Neuron (in vitro differentiated cells): ENCODE data around the gene HSFX1.
"Not testable (repeated sequence)": the region's sequence is repeated elsewhere in the genome, so short reads cannot be mapped to it uniquely, and the experiment has no call there.

Experiments
- H2AFZ ChIP-seq: one replicate; pipeline ENCODE4 v1.6.1; 2013; ENCODE audit warnings: low read depth, mild to moderate bottlenecking, inconsistent platforms, low read length, moderate library complexity
- H3K27me3 ChIP-seq: one replicate; pipeline ENCODE4 v1.6.1; 2013; ENCODE audit warnings: low read length; ENCODE audit not compliant: insufficient read depth
- H3K36me3 ChIP-seq: one replicate; pipeline ENCODE4 v1.6.1; 2013; ENCODE audit warnings: low read length; ENCODE audit not compliant: insufficient read depth
- H3K4me1 ChIP-seq: one replicate; pipeline ENCODE4 v1.6.1; 2013; ENCODE audit warnings: low read length; ENCODE audit not compliant: insufficient read depth
- H3K4me3 ChIP-seq: 2 replicates; pipeline ENCODE4 v1.5.1; 2013; ENCODE audit warnings: mild to moderate bottlenecking, low read length, moderate library complexity
- H3K9me3 ChIP-seq: one replicate; pipeline ENCODE4 v1.6.1; 2013; ENCODE audit warnings: low read length

The HSFX1 gene

GRCh38 chrX:149773768-149774167 lies at the start of gene HSFX1:
TSS of gene HSFX1 (plus strand) at chrX:149774068. CDS start at chrX:149774682, 614 bp downstream.
- not testable (repeated sequence) for H3K4me3 ChIP-seq, H2AFZ ChIP-seq

DNA sequence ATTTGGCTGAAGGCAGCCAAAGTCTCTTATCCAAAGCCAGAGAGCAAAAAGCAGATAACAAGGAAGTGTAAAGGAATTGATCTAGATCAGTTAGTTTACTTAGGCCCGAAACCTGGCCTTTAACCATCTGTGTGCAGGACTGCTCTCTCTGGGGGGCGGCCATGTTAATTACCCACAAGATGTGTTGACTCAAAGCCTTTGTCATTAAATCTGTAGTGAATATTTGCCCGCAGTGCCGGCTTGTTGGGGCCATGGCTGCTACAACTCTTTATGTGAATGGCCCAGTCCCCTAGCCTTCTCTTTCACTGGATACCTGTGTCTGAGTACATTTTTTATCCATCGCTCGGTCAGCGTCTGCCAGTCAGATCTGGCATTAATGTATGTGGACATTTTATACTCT lies 46.6 kb upstream of the HSFX1 start:
- not testable (repeated sequence) for H3K4me3 ChIP-seq, H2AFZ ChIP-seq, H3K9me3 ChIP-seq, H3K36me3 ChIP-seq, H3K27me3 ChIP-seq, H3K4me1 ChIP-seq

More at GRCh38 chrX:149773768-149774167, at the start of gene HSFX1:
- not testable (repeated sequence) for H3K27me3 ChIP-seq, H3K36me3 ChIP-seq, H3K4me1 ChIP-seq, H3K9me3 ChIP-seq

DNA sequence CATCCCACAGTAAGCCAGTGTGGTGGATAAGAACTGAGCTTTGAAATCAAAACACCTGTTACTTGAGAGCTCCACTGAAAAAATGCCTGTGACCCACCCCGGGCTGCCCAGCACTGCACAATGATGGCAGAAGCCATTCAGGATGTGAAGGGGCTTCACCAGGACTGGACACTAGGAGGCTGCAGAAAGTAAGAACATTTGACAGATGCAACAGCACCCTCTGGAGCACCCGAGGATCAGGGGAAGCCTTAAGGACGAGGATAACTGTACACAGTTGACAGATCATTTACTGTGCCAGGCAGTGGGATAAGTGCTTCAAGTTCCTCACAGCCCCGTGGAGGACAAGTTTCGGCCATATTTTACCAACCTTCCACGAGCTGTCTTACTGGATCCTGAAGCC lies 31.6 kb upstream of the HSFX1 start:
- not testable (repeated sequence) for H3K9me3 ChIP-seq, H3K4me3 ChIP-seq, H3K36me3 ChIP-seq, H3K4me1 ChIP-seq, H2AFZ ChIP-seq, H3K27me3 ChIP-seq

DNA sequence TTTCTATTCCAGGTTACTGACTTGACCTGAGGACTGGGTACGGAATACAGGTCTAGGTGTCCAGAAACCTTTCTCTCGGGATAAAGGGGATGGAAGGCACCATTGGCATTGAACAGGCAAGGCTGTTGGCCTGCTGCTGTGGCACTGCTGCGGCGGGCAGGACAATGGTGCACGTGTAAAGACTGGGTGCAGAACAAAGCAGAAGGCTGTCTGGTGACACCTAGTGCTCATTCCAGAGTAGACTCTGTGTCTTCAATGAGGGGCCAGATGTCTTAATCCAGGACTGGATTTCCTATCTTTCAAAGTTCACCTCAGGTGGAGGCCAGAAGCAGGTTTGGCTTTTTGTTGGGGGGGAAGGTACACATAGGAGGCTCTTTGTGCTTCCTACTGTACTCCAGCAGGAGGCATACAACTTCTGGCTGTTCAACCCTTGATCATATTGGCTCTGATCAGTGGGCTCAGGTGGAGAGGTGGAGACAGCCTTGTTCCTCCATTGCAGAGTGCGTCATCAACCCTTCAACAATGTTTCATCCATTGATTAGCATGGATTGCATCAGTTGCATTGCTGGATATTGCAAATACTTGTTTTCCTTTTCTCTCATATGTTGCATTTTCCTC lies 27.4 kb upstream of the HSFX1 start:
- H3K4me1 ChIP-seq, H3K4me3 ChIP-seq, H3K9me3 ChIP-seq, H3K27me3 ChIP-seq, H2AFZ ChIP-seq, H3K36me3 ChIP-seq: not testable (repeated sequence)

DNA sequence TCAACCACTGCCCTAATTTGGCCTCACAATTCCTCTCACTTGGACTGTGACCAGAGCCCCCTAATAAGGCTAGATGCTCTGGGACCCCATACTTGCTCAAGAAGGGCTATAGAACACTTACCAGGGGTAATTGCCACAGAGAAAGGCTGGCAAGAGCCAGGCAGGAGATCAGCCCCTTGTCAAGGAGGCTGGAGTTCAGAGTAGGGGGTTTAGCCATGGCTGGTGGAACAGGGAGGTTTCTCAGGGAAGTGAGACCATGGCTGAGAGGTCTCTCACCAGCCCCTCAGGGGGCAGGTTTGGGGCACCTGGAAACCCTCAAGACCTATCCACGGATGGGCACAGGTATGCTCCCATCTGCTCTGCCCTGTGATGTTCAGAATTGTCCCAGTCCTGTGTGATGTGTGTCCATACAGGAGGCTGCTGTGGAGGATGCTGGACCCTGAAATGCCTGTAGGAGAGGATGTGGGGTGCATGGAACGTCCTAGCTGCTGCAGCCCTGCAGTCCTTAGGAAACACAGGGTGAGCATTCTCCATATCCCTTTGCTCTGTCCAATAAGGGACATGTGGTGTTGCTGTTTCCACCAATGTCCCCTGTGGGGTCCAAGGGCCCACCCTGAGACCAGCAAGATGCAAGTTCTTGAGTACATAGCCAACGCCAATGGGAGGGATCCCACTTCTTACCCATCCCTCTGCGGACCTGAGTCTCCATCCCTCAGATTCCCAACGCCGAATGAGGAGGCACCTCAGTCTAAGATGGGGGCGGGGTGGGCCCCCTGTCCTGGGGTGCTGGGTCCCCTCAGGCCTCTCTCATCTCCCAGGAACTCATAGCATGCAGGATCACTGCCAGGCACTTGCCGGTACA lies 16.4 kb upstream of the HSFX1 start:
- Histone ChIP-seq H2AFZ (no peak overlapping the region), H3K4me1 (no peaks in the 10 kb centered on the region), H3K9me3 (no peaks in the 10 kb centered on the region), H3K27me3 (peaks cover 7% of the 10 kb centered on the region), H3K36me3 (no peaks in the 10 kb centered on the region), H3K4me3 (no peak overlapping the region)

GRCh38 chrX:149758068-149758714 lies 15.7 kb upstream of the HSFX1 start:
- no peaks in the 10 kb centered on the region for H3K9me3 ChIP-seq
- H3K27me3 ChIP-seq = peaks cover 6% of the 10 kb centered on the region
- H2AFZ ChIP-seq = no peak overlapping the region
- H3K36me3 ChIP-seq = no peaks in the 10 kb centered on the region
- no peak overlapping the region for H3K4me3 ChIP-seq
- no peaks in the 10 kb centered on the region for H3K4me1 ChIP-seq

- H2AFZ ChIP-seq, H3K4me1 ChIP-seq, H3K27me3 ChIP-seq, H3K9me3 ChIP-seq, H3K36me3 ChIP-seq, H3K4me3 ChIP-seq: not testable (repeated sequence)
Observed at GRCh38 chrX:149758715-149759078, 15.2 kb upstream of the HSFX1 start.

- Histone ChIP-seq H3K36me3 (no peaks in the 10 kb centered on the region), H3K4me1 (no peaks in the 10 kb centered on the region), H2AFZ (no peak overlapping the region), H3K27me3 (peaks cover 6% of the 10 kb centered on the region), H3K9me3 (no peaks in the 10 kb centered on the region), H3K4me3 (no peak overlapping the region)
Observed at GRCh38 chrX:149759824-149760223, 14.0 kb upstream of the HSFX1 start.

DNA sequence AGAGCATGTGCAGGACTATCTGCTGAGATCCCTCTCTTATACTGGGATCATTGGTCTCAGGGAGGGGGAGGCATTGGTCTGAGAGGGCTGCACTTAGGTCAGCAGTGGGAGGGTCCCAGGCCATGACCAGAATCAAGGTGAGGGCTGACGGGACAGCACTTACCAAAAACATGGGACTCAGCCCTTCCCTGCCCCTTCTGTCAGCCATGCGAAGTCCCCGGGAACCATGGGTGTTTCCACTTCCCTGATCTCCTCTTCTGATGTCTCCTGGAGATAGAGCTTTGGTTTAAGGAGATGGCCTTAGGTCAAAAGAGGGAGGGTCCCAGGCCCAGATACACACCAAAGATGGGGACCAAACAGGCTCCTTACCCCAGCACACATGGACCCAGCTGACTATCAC lies 12.9 kb upstream of the HSFX1 start:
- H3K9me3 ChIP-seq = no peaks in the 10 kb centered on the region
- no peak overlapping the region for H3K4me3 ChIP-seq
- no peaks in the 10 kb centered on the region for H3K36me3 ChIP-seq
- no peak overlapping the region for H2AFZ ChIP-seq
- no peaks in the 10 kb centered on the region for H3K27me3 ChIP-seq
- H3K4me1 ChIP-seq = no peaks in the 10 kb centered on the region

DNA sequence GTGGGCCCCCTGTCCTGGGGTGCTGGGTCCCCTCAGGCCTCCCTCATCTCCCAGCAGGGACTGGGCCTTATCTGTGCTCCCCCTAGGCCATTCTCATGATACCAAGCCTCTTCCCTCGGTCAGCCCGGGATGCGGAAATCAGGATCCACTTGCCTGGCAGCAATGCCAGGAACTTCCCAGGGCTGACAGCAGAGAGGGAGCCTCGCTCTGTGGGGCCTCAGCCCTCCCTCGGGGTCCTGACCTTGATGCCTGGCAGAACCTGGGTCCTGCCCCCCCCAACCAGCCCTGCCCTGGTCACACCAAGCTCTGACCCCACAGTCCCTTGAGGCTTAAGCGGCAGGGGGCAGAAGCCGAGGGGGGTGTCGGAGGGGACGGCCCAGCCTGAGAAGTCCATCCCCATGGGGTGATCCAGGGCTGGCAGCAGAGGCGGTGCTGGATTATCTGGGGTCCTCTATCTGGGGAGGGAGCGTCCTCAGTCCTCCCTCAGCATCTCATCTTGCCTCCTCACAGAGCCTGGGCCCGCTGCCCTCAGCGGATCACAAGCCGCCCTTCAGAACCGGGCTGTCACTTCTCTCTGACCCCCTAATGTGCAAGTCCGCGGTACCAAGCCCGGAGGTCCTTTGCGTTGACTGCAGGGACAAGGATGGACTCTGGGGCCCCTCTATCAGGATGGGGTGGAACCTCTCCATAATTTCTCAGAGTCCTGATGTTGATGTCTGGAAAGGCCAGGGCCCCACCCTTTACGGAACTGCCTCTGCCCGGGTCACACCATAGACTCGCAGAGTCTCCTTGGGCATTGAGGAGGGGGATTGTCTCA lies 11.8 kb upstream of the HSFX1 start:
- not testable (repeated sequence) for H2AFZ ChIP-seq, H3K9me3 ChIP-seq

GRCh38 chrX:149762696-149763614 lies 10.9 kb upstream of the HSFX1 start:
- H2AFZ ChIP-seq = no peak overlapping the region
- no peaks in the 10 kb centered on the region for H3K27me3 ChIP-seq
- no peaks in the 10 kb centered on the region for H3K9me3 ChIP-seq
- no peaks in the 10 kb centered on the region for H3K36me3 ChIP-seq
- H3K4me1 ChIP-seq = no peaks in the 10 kb centered on the region
- no peak overlapping the region for H3K4me3 ChIP-seq

More for the DNA sequence above, 11.8 kb upstream of the HSFX1 start:
- H3K4me1 ChIP-seq, H3K4me3 ChIP-seq, H3K36me3 ChIP-seq, H3K27me3 ChIP-seq: not testable (repeated sequence)

GRCh38 chrX:149770344-149770743 lies 3.5 kb upstream of the HSFX1 start:
- H3K36me3 ChIP-seq, H3K9me3 ChIP-seq, H3K4me1 ChIP-seq: not testable (repeated sequence)

More at GRCh38 chrX:149770344-149770743, 3.5 kb upstream of the HSFX1 start:
- not testable (repeated sequence) for H3K4me3 ChIP-seq, H3K27me3 ChIP-seq, H2AFZ ChIP-seq
